SW480 (cell line): ENCODE measurements around the gene CHD9.
"Not testable (repeated sequence)": the region's sequence is repeated elsewhere in the genome, so short reads cannot be mapped to it uniquely, and the experiment has no call there.

ENCODE experiments used
- DNase-seq: peaks from one replicate; pipeline ENCODE4 v3.0.0-alpha.2; 2016; ENCODE audit warnings: low spot score

Gene CHD9

GRCh38 chr16:53054670-53055485 lies at the start of gene CHD9:
CHD9 (plus strand) TSS chr16:53054991; CDS start chr16:53156090, 101,099 bp downstream.
- DNase-seq: peak; percentile 84

- DNase-seq: no peak
These were observed 47.7 kb upstream of the CHD9 start for GRCh38 chr16:53007095-53007494.

- no peak for DNase-seq
These were observed 40.5 kb upstream of the CHD9 start for GRCh38 chr16:53014287-53014686.

- DNase-seq: no peak
These were observed 35.9 kb upstream of the CHD9 start for GRCh38 chr16:53018834-53019416.

- peak; percentile 70 for DNase-seq
These were observed 32.4 kb upstream of the CHD9 start for GRCh38 chr16:53022374-53022773.

GRCh38 chr16:53024045-53024444 lies 30.7 kb upstream of the CHD9 start:
- no peak for DNase-seq

- DNase-seq: no peak
These were observed 24.8 kb upstream of the CHD9 start for GRCh38 chr16:53029971-53030370.

- DNase-seq: no peak
These were observed 23.4 kb upstream of the CHD9 start for GRCh38 chr16:53031323-53031942.

GRCh38 chr16:53034306-53034705 lies 20.5 kb upstream of the CHD9 start:
- DNase-seq: no peak

GRCh38 chr16:53035176-53035942 lies 19.4 kb upstream of the CHD9 start:
- DNase-seq: no peak

GRCh38 chr16:53036066-53036465 lies 18.7 kb upstream of the CHD9 start:
- no peak for DNase-seq

GRCh38 chr16:53036711-53037110 lies 18.1 kb upstream of the CHD9 start:
- DNase-seq: not testable (repeated sequence)

GRCh38 chr16:53040788-53041187 lies 14.0 kb upstream of the CHD9 start:
- no peak for DNase-seq

- DNase-seq: no peak
These were observed 13.3 kb upstream of the CHD9 start for GRCh38 chr16:53041320-53042051.

- no peak for DNase-seq
These were observed 12.5 kb upstream of the CHD9 start for GRCh38 chr16:53042235-53042701.

GRCh38 chr16:53043428-53043831 lies 11.4 kb upstream of the CHD9 start:
- no peak for DNase-seq

GRCh38 chr16:53043986-53044601 lies 10.7 kb upstream of the CHD9 start:
- DNase-seq: no peak

- no peak for DNase-seq
These were observed 9.2 kb upstream of the CHD9 start for GRCh38 chr16:53045341-53046220.

GRCh38 chr16:53047515-53047914 lies 7.3 kb upstream of the CHD9 start:
- DNase-seq: not testable (repeated sequence)
